ENCODE measurements around the gene ANKS1B. TPM values are rescaled to one million over a fixed set of nuclear protein-coding genes. Genes with fewer than 3 reads are reported as not detected.

The ANKS1B gene
- total RNA-seq, 1 experiment from 2014 or later, result 0.54 TPM

DNA sequence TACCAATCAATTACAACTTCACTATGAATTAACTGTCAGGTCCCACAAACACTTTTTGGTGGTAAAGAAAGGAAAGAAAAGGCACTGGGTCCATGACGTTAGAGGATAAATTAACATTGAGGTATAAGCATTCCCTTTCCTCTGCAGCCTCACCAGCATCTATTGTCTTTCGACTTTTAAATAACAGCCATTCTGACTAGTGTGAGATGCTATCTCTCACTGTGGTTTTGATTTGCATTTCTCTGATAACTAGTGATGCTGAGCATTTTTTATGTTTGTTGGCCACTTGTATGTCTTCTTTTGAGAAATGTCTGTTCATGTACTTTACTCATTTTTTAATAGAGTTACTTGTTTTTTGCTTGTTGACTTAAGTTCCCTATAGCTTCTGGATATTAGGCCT lies 9.4 kb downstream of the ANKS1B start:
- H2AFZ ChIP-seq (ENCODE audit: low read depth, low read length, poor library complexity, severe bottlenecking), result no peak overlapping the region
- no peak overlapping the region for H3K4me3 ChIP-seq (replicated peaks in 1 of 2; ENCODE audit: low read depth in 1 of 2, low read length in 2 of 2)
- H3K36me3 ChIP-seq (ENCODE audit: control insufficient read depth in 1 of 2, insufficient read depth in 2 of 2, low read length in 2 of 2), result no peaks in the 10 kb centered on the region
- no peak overlapping the region for H3K27ac ChIP-seq (ENCODE audit: low read depth, low read length)
- no peak for TF ChIP-seq POLR2AphosphoS5 (IDR thresholded peaks at IDR 0.05; ENCODE audit: low read depth, low read length)
- TF ChIP-seq, protein P1, sequence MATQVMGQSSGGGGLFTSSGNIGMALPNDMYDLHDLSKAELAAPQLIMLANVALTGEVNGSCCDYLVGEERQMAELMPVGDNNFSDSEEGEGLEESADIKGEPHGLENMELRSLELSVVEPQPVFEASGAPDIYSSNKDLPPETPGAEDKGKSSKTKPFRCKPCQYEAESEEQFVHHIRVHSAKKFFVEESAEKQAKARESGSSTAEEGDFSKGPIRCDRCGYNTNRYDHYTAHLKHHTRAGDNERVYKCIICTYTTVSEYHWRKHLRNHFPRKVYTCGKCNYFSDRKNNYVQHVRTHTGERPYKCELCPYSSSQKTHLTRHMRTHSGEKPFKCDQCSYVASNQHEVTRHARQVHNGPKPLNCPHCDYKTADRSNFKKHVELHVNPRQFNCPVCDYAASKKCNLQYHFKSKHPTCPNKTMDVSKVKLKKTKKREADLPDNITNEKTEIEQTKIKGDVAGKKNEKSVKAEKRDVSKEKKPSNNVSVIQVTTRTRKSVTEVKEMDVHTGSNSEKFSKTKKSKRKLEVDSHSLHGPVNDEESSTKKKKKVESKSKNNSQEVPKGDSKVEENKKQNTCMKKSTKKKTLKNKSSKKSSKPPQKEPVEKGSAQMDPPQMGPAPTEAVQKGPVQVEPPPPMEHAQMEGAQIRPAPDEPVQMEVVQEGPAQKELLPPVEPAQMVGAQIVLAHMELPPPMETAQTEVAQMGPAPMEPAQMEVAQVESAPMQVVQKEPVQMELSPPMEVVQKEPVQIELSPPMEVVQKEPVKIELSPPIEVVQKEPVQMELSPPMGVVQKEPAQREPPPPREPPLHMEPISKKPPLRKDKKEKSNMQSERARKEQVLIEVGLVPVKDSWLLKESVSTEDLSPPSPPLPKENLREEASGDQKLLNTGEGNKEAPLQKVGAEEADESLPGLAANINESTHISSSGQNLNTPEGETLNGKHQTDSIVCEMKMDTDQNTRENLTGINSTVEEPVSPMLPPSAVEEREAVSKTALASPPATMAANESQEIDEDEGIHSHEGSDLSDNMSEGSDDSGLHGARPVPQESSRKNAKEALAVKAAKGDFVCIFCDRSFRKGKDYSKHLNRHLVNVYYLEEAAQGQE (IDR thresholded peaks at IDR 0.05; ENCODE audit: low read depth), result no peak
- no peak for TF ChIP-seq ELF1 (IDR thresholded peaks at IDR 0.05; ENCODE audit: borderline replicate concordance, low read depth)
- TF ChIP-seq RAD21 (IDR thresholded peaks at IDR 0.05; ENCODE audit: low read depth), result no peak
- TF ChIP-seq EZH2phosphoT487 (IDR thresholded peaks at IDR 0.05; ENCODE audit: borderline replicate concordance), result no peak
- TF ChIP-seq, protein P2, sequence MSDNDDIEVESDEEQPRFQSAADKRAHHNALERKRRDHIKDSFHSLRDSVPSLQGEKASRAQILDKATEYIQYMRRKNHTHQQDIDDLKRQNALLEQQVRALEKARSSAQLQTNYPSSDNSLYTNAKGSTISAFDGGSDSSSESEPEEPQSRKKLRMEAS (IDR thresholded peaks at IDR 0.05), result no peak
- no peak for TF ChIP-seq ZNF274 (IDR thresholded peaks at IDR 0.05; ENCODE audit: low read depth, low read length)
- no peak for TF ChIP-seq SIN3A (IDR thresholded peaks at IDR 0.05; ENCODE audit: low read depth)
- TF ChIP-seq JUND (IDR thresholded peaks at IDR 0.05), result no peak
- TF ChIP-seq CEBPB (IDR thresholded peaks at IDR 0.05; ENCODE audit: low read depth), result no peak
- TF ChIP-seq SP1 (IDR thresholded peaks at IDR 0.05; ENCODE audit: low read depth), result no peak
- no peak for TF ChIP-seq FOSL1 (IDR thresholded peaks at IDR 0.05; ENCODE audit: low read depth)
- TF ChIP-seq, protein P3, sequence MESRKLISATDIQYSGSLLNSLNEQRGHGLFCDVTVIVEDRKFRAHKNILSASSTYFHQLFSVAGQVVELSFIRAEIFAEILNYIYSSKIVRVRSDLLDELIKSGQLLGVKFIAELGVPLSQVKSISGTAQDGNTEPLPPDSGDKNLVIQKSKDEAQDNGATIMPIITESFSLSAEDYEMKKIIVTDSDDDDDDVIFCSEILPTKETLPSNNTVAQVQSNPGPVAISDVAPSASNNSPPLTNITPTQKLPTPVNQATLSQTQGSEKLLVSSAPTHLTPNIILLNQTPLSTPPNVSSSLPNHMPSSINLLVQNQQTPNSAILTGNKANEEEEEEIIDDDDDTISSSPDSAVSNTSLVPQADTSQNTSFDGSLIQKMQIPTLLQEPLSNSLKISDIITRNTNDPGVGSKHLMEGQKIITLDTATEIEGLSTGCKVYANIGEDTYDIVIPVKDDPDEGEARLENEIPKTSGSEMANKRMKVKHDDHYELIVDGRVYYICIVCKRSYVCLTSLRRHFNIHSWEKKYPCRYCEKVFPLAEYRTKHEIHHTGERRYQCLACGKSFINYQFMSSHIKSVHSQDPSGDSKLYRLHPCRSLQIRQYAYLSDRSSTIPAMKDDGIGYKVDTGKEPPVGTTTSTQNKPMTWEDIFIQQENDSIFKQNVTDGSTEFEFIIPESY (IDR thresholded peaks at IDR 0.05; ENCODE audit: extremely low read depth, insufficient replicate concordance, low read length), result no peak
- TF ChIP-seq EGR1 (IDR thresholded peaks at IDR 0.05; ENCODE audit: low read depth), result no peak
- no peak for TF ChIP-seq YY1 (IDR thresholded peaks at IDR 0.05; ENCODE audit: extremely low read depth, insufficient replicate concordance, low read depth, low read length)
- no peak for TF ChIP-seq EZH2 (IDR thresholded peaks at IDR 0.05)
- no peak for TF ChIP-seq SRF (IDR thresholded peaks at IDR 0.05; ENCODE audit: low read depth)
- no peak for TF ChIP-seq CBX3 (IDR thresholded peaks at IDR 0.05; ENCODE audit: low read depth)
- intact Hi-C loops (cut with micrococcal nuclease), result no loop called here
- H3K4me1 ChIP-seq (ENCODE audit: control insufficient read depth in 1 of 2, insufficient read depth in 2 of 2, low read length in 2 of 2), result no peaks in the 10 kb centered on the region
- no peaks in the 10 kb centered on the region for H4K20me1 ChIP-seq (ENCODE audit: insufficient read depth)
- ChIA-PET CTCF (no interaction called here), RAD21 (ENCODE audit: low non-redundant PET in 1 of 2, low total read pairs in 2 of 2, uncharacterized antibody in 2 of 2, unreplicated experiment in 2 of 2) (no interaction called here), POLR2A (no interaction called here)
- no peak for DNase-seq (ENCODE audit: low read depth, low spot score)
- H3K9ac ChIP-seq (ENCODE audit: low read length), result no peak overlapping the region
- no peaks in the 10 kb centered on the region for H3K9me2 ChIP-seq (ENCODE audit: insufficient read depth)
- peaks cover 12% of the 10 kb centered on the region for H3K27me3 ChIP-seq (ENCODE audit: insufficient read depth, low read length)
- ATAC-seq, result no peak
- no peaks in the 10 kb centered on the region for H3K9me3 ChIP-seq (ENCODE audit: control insufficient read depth in 1 of 2, insufficient read depth in 1 of 2, low read depth in 1 of 2, low read length in 2 of 2)
- no TSS peak for BruUV-seq (replicated peaks)
- no peaks in the 10 kb centered on the region for H3K79me2 ChIP-seq (ENCODE audit: insufficient read depth, low read length)
- H3K4me2 ChIP-seq (ENCODE audit: low read length), result no peak overlapping the region

All from HCT116 (cell line).